KMS-11 (cell line): ENCODE results near the gene KRT79.
"Not testable (repeated sequence)": the region's sequence is repeated elsewhere in the genome, so short reads cannot be mapped to it uniquely, and the experiment has no call there.

Experiments
- H2AFZ ChIP-seq: fragments of 200-600 bp; sonication (generic); 2 replicates; pipeline ENCODE4 v1.6.1; 2016; ENCODE audit warnings: antibody characterized with exemption, mixed run types, low read depth
- H3K27ac ChIP-seq: fragments of 200-600 bp; sonication (generic); 2 replicates; pipeline ENCODE4 v1.6.1; 2016; ENCODE audit warnings: mild to moderate bottlenecking, mixed run types
- H3K27me3 ChIP-seq: fragments of 200-600 bp; sonication (generic); 2 replicates; pipeline ENCODE4 v1.6.1; 2017; ENCODE audit warnings: mild to moderate bottlenecking, low read depth, mixed run types, moderate library complexity; ENCODE audit not compliant: insufficient read depth
- H3K36me3 ChIP-seq: fragments of 200-600 bp; sonication (generic); 2 replicates; pipeline ENCODE4 v1.6.1; 2017; ENCODE audit warnings: mild to moderate bottlenecking, mixed run types; ENCODE audit not compliant: insufficient read depth
- H3K4me1 ChIP-seq: fragments of 200-600 bp; sonication (generic); 2 replicates; pipeline ENCODE4 v1.6.1; 2016; ENCODE audit warnings: mild to moderate bottlenecking, low read depth, mixed run types; ENCODE audit not compliant: poor library complexity, severe bottlenecking
- H3K4me2 ChIP-seq: fragments of 200-600 bp; sonication (generic); 2 replicates; pipeline ENCODE4 v1.7.0; 2016; ENCODE audit warnings: mild to moderate bottlenecking, mixed run types
- H3K4me3 ChIP-seq: fragments of 200-600 bp; sonication (generic); IDR thresholded peaks from 2 replicates; pipeline ENCODE4 v1.6.1; 2017; ENCODE audit warnings: low read depth, low read length, mixed read lengths; ENCODE audit not compliant: insufficient read depth
- H3K79me2 ChIP-seq: fragments of 200-600 bp; sonication (generic); 2 replicates; pipeline ENCODE4 v1.6.1; 2016; ENCODE audit warnings: low read depth, mixed run types; ENCODE audit not compliant: insufficient read depth
- H3K9ac ChIP-seq: fragments of 200-600 bp; sonication (generic); 2 replicates; pipeline ENCODE4 v1.6.1; 2016; ENCODE audit warnings: mild to moderate bottlenecking, mixed run types
- H4K20me1 ChIP-seq: fragments of 200-600 bp; sonication (generic); 2 replicates; pipeline ENCODE4 v1.6.1; 2016; ENCODE audit warnings: mild to moderate bottlenecking, mixed run types; ENCODE audit not compliant: insufficient read depth
- TF ChIP-seq, protein P1 (sequence below): fragments of 200-600 bp; sonication (generic); conservative IDR thresholded peaks from 2 replicates; pipeline ENCODE4 v1.6.1; 2017; ENCODE audit warnings: low read depth, mild to moderate bottlenecking, antibody characterized with exemption, low read length, moderate library complexity, mixed read lengths

The KRT79 gene

GRCh38 chr12:52796839-52797528 lies 37.1 kb downstream of the KRT79 start:
- no peaks in the 10 kb centered on the region for H3K36me3 ChIP-seq
- peaks cover 25% of the 10 kb centered on the region for H3K4me1 ChIP-seq
- H3K4me2 ChIP-seq = no peak overlapping the region
- peaks cover 6% of the 10 kb centered on the region; the same call in 1 of the 2 replicates for H3K27me3 ChIP-seq
- H3K4me3 ChIP-seq = no peak overlapping the region
- no peaks in the 10 kb centered on the region for H3K79me2 ChIP-seq
- TF ChIP-seq, protein P1, sequence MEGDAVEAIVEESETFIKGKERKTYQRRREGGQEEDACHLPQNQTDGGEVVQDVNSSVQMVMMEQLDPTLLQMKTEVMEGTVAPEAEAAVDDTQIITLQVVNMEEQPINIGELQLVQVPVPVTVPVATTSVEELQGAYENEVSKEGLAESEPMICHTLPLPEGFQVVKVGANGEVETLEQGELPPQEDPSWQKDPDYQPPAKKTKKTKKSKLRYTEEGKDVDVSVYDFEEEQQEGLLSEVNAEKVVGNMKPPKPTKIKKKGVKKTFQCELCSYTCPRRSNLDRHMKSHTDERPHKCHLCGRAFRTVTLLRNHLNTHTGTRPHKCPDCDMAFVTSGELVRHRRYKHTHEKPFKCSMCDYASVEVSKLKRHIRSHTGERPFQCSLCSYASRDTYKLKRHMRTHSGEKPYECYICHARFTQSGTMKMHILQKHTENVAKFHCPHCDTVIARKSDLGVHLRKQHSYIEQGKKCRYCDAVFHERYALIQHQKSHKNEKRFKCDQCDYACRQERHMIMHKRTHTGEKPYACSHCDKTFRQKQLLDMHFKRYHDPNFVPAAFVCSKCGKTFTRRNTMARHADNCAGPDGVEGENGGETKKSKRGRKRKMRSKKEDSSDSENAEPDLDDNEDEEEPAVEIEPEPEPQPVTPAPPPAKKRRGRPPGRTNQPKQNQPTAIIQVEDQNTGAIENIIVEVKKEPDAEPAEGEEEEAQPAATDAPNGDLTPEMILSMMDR = no peak
- H2AFZ ChIP-seq = no peak overlapping the region
- no peak overlapping the region for H3K9ac ChIP-seq
- no peak overlapping the region for H3K27ac ChIP-seq
- no peaks in the 10 kb centered on the region for H4K20me1 ChIP-seq

DNA sequence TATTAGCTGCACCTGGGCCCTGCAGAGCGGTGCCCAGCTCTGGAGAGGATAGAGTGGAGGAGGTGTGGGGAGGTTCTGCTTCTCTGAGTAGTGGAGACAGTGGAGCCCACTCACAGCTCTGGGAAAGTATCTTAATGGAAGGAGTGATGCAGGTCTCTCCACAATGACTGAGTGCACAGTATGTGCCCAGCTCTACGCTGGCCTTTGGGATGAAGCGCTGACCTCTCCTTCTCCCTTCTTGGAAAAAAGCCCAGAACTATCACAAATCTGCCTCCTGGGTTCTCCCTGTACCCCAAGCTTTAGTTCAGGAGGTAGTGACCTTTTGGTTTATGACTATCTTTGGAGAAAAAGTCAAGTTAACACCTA lies 37.7 kb downstream of the KRT79 start:
- Histone ChIP-seq H3K4me3 (no peak overlapping the region), H3K27ac (no peak overlapping the region), H4K20me1 (no peaks in the 10 kb centered on the region), H3K4me2 (no peak overlapping the region), H3K36me3 (no peaks in the 10 kb centered on the region), H3K4me1 (peaks cover 28% of the 10 kb centered on the region), H3K27me3 (peaks cover 6% of the 10 kb centered on the region; the same call in 1 of the 2 replicates), H3K9ac (no peak overlapping the region), H2AFZ (no peak overlapping the region), H3K79me2 (no peaks in the 10 kb centered on the region)
- TF ChIP-seq, protein P1 = no peak

DNA sequence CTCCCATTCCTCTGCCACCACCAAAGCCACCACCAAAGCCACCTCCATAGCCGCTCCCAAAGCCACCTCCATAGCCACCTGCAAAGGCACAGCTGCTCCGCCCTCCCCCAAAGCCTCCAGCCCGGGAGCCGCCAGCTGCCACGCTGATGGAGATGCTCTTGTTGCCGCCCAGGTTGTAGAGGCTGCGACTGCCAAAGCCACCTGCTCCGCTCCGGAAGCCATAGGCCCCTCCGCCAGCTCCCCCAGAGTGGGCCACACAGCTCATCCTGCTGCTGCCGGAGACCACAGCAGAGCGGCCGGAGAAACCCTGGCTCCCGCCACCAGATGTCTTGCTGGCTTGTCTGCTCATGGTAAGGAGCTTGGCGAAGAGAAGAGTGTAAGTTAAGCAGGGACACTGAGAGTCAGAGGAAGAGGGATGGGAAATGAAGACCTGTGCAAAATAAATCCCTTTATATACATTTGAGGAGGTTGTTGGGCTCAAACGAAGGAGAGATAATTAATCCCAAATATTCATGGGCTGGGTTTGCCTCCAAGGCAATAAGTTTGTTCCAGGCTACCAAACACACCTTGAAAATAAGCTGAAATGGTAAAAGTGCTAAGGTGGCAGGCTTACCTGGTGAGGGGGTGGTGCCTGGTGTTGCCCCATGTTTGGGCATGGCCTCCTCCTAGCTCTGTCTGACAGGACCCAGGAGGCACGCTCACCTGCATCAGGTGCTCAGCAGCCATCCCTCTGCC lies 38.2 kb downstream of the KRT79 start, which contains the start of gene KRT3:
Gene KRT3, minus strand, starts transcription at position 424 of the 735 bp plus-strand sequence. Its CDS starts 75 bp downstream, at position 349.
- no peaks in the 10 kb centered on the region for H3K36me3 ChIP-seq
- no peak within 1 kb of the TSS for H3K4me3 ChIP-seq
- H3K9ac ChIP-seq = no peak within 1 kb of the TSS
- no peaks in the 10 kb centered on the region for H4K20me1 ChIP-seq
- no peak within 1 kb of the TSS for H3K4me2 ChIP-seq
- H3K27me3 ChIP-seq = peaks cover 6% of the 10 kb centered on the region; the same call in 1 of the 2 replicates
- no peaks in the 10 kb centered on the region for H3K79me2 ChIP-seq
- H2AFZ ChIP-seq = no peak within 1 kb of the TSS
- TF ChIP-seq, protein P1 = no peak
- peaks cover 28% of the 10 kb centered on the region for H3K4me1 ChIP-seq
- no peak within 1 kb of the TSS for H3K27ac ChIP-seq

DNA sequence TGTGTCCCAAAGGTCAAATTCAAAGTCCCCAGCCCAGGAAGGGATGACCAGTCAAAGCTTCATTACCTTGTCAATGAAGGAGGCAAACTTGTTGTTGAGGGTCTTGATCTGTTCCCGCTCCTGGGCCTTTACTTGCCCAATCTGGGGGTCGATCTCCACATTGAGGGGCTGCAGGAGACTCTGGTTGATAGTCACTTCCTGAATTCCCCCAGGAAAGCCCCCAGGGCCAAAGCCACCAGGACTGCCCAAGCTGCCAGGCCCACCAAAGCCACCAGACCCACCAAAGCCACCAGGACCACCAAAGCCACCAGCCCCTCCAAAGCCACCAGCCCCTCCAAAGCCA lies 38.8 kb downstream of the KRT79 start:
- H3K4me3 ChIP-seq, H3K79me2 ChIP-seq, H3K9ac ChIP-seq, H3K36me3 ChIP-seq, H3K27me3 ChIP-seq, H4K20me1 ChIP-seq, H3K4me2 ChIP-seq, H3K27ac ChIP-seq, H2AFZ ChIP-seq: not testable (repeated sequence)
- peaks cover 28% of the 10 kb centered on the region for H3K4me1 ChIP-seq
